ENCODE data around the gene KATNB1. TPM values are rescaled to one million over a fixed set of nuclear protein-coding genes. Genes with fewer than 3 reads are reported as not detected.

Gene KATNB1
- total RNA-seq, 4 donors from 2014 or later: 11.4 to 27.6 (median 26.1) TPM

DNA sequence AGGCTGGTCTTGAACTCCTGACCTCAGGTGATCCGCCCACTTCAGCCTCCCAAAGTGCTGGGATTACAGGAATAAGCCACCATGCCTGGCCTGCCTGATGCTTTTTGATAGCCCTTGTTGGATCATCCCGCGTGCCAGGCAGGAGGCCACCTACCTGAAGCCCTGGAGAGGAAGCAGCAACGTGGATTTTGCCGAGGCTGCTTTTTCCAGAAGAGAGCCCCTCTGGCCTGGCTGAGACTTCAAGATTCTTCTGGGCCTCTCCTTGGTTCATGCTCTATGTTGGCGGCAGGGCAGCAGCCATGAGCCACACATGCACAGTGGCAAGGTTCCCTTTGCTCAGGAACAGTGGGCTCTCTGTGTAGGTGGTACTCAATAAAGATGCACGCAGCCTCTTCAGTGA is 11.5 kb downstream of the KATNB1 start:
- Histone ChIP-seq H3K4me3 (replicated peaks in 1 of 3) (no peak overlapping the region), H3K27ac (no peak overlapping the region), H3K4me1 (no peaks in the 10 kb centered on the region), H3K27me3 (no peaks in the 10 kb centered on the region), H3K9me3 (no peaks in the 10 kb centered on the region), H3K36me3 (peaks cover 0 to 3% of the 10 kb centered on the region in 2 donors)
- no peak for DNase-seq
- TF ChIP-seq, protein P1, sequence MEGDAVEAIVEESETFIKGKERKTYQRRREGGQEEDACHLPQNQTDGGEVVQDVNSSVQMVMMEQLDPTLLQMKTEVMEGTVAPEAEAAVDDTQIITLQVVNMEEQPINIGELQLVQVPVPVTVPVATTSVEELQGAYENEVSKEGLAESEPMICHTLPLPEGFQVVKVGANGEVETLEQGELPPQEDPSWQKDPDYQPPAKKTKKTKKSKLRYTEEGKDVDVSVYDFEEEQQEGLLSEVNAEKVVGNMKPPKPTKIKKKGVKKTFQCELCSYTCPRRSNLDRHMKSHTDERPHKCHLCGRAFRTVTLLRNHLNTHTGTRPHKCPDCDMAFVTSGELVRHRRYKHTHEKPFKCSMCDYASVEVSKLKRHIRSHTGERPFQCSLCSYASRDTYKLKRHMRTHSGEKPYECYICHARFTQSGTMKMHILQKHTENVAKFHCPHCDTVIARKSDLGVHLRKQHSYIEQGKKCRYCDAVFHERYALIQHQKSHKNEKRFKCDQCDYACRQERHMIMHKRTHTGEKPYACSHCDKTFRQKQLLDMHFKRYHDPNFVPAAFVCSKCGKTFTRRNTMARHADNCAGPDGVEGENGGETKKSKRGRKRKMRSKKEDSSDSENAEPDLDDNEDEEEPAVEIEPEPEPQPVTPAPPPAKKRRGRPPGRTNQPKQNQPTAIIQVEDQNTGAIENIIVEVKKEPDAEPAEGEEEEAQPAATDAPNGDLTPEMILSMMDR (IDR thresholded peaks at IDR 0.05): no peak
- TF ChIP-seq POLR2A (IDR thresholded peaks at IDR 0.05): no peak
- intact Hi-C loops (cut with DNase I): no loop called here
- 93% methylated on average over 3 to 7 of the region's 7 CpGs for WGBS, 2 donors

DNA sequence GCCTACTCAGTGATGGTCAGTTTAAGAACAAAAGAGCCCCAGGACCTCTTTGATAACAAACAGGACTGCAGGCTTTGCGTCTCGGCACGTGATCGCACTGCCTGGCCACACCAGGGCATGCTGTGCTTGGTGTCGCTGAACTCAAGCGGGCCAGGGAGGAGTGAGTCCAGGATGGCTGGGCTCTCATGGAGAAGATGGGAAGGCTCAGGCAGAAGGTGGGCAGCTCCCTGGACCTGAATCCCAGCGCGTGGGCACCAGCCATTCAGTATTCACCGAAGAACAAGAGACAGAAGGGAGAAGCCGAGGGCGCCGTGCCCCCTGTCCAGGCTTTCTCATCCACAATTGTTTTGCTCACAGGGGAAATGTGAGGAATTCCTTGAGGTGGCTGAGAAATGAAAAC is 11.9 kb downstream of the KATNB1 start:
- no peak overlapping the region for H3K4me3 ChIP-seq (replicated peaks in 1 of 3)
- no peaks in the 10 kb centered on the region for H3K4me1 ChIP-seq
- DNase-seq: no peak
- H3K36me3 ChIP-seq: no peaks in the 10 kb centered on the region
- TF ChIP-seq, protein P1 (IDR thresholded peaks at IDR 0.05): no peak
- no peak for TF ChIP-seq POLR2A (IDR thresholded peaks at IDR 0.05)
- intact Hi-C loops (cut with DNase I): no loop called here
- H3K27me3 ChIP-seq: no peaks in the 10 kb centered on the region
- no peaks in the 10 kb centered on the region for H3K9me3 ChIP-seq
- no peak overlapping the region for H3K27ac ChIP-seq
- WGBS, 2 donors: 95% methylated on average over 12 of the region's 12 CpGs

DNA sequence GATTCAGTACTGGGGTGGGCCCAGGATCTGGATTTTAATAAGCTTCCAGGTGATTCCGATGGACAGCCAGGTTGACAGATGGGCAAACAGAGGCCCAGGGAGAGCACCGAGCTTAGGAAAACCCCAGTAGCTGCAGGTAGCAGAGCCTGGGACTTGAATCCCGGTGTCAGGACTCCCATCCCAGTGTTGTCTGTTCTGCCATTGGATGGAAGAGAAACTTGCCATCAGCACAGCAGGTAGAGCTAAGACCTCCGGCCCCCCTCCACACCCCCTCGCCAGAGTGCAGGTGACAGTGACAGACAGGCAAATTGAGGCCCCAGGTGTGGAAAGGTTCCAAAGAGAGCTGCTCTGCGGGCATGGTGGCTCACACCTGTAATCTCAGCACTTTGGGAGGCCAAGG is 12.4 kb downstream of the KATNB1 start:
- 96 to 100% methylated on average over 3 to 6 of the region's 6 CpGs for WGBS, 2 donors
- Histone ChIP-seq H3K27me3 (no peaks in the 10 kb centered on the region), H3K27ac (no peak overlapping the region), H3K4me3 (replicated peaks in 1 of 3) (no peak overlapping the region), H3K36me3 (no peaks in the 10 kb centered on the region), H3K9me3 (no peaks in the 10 kb centered on the region), H3K4me1 (no peaks in the 10 kb centered on the region)
- DNase-seq: no peak
- TF ChIP-seq, protein P1 (IDR thresholded peaks at IDR 0.05): no peak
- TF ChIP-seq POLR2A (IDR thresholded peaks at IDR 0.05): no peak
- intact Hi-C loops (cut with DNase I): no loop called here

DNA sequence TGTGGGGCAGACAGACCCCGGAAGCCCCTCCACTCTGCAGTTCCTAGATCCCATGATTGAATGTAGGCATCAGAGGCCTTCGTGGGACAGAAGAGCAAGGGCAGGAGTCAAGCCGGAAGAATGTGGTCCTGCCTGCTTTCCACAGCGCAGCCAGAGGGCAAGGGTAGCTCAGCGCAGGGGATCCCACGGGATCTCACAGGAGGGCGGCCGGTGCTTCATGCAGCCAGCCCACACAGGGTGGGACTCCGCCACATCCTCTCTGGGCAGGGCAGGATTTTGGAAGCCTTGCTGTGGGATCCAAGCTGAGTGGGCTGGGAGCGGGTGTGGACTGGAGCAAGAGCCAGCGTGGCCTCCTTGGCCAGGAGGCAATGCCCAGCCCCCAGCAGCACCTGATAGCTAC is 13.0 kb downstream of the KATNB1 start:
- Histone ChIP-seq H3K9me3 (no peaks in the 10 kb centered on the region), H3K4me1 (no peaks in the 10 kb centered on the region), H3K27me3 (no peaks in the 10 kb centered on the region), H3K27ac (no peak overlapping the region), H3K36me3 (no peaks in the 10 kb centered on the region), H3K4me3 (replicated peaks in 1 of 3) (no peak overlapping the region)
- intact Hi-C loops (cut with DNase I): no loop called here
- WGBS, 2 donors: 69 to 89% methylated on average over 9 to 11 of the region's 11 CpGs
- TF ChIP-seq POLR2A (IDR thresholded peaks at IDR 0.05): no peak
- TF ChIP-seq, protein P1 (IDR thresholded peaks at IDR 0.05): no peak
- no peak for DNase-seq

DNA sequence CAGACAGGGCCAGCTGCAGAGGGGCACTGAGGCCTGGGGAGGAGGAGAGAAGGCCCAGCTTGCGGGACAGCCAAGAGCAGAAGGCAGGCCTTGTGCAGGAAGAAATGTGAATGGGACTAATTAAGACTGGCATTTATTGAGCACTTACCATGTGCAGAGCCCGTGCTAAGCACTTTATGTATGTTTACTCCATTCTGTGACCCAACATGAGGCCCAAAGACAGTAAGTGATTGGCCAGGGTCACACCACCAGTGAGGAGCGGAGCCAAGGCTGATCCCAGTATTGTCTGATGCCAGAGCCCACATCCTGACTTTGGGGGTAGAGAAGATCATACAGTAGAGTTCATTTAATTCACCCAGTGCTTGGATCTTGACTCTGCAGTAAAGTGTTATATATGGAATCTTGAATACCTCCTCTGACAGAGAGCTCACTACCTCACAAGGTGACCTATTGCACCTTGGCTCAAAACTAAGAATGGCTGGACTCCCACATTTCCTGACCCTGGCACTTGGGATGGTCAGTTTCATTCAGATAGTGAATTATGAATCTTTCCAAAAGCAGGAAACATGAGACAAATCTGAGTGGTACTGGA is 13.6 kb downstream of the KATNB1 start:
- no peak overlapping the region for H3K27ac ChIP-seq
- no peak for DNase-seq
- H3K4me1 ChIP-seq: no peaks in the 10 kb centered on the region
- TF ChIP-seq POLR2A (IDR thresholded peaks at IDR 0.05): no peak
- TF ChIP-seq, protein P1 (IDR thresholded peaks at IDR 0.05): no peak
- H3K36me3 ChIP-seq: no peaks in the 10 kb centered on the region
- intact Hi-C loops (cut with DNase I): no loop called here
- no peaks in the 10 kb centered on the region for H3K9me3 ChIP-seq
- H3K4me3 ChIP-seq (replicated peaks in 1 of 3): no peak overlapping the region
- H3K27me3 ChIP-seq: no peaks in the 10 kb centered on the region
- 87 to 91% methylated on average over 3 of the region's 3 CpGs for WGBS, 2 donors

All from thyroid gland (tissue), 4 donors.